COR-L47 (cell line): Measurements from ENCODE around the gene EHD4.

ENCODE experiments used
- DNase-seq: peaks from one replicate; lab custom pipeline; 2025; lab: John Stamatoyannopoulos, UW

The EHD4 gene

GRCh38 chr15:41919201-41919820 lies 53.0 kb downstream of the EHD4 start:
- DNase-seq = no peak

GRCh38 chr15:41918506-41919126 lies 53.7 kb downstream of the EHD4 start:
- DNase-seq = no peak

GRCh38 chr15:41917767-41918430 lies 54.5 kb downstream of the EHD4 start:
- DNase-seq = no peak

GRCh38 chr15:41915255-41915994 lies 56.9 kb downstream of the EHD4 start:
- DNase-seq = no peak

GRCh38 chr15:41914411-41914810 lies 57.9 kb downstream of the EHD4 start:
- no peak for DNase-seq

GRCh38 chr15:41913256-41913655 lies 59.1 kb downstream of the EHD4 start:
- DNase-seq = no peak

GRCh38 chr15:41911691-41912345 lies 60.5 kb downstream of the EHD4 start:
- no peak for DNase-seq

- no peak for DNase-seq
Measured at GRCh38 chr15:41908736-41909461, 63.5 kb downstream of the EHD4 start.

GRCh38 chr15:41907141-41907540 lies 65.2 kb downstream of the EHD4 start:
- no peak for DNase-seq

- no peak for DNase-seq
Measured at GRCh38 chr15:41906608-41907007, 65.7 kb downstream of the EHD4 start.

- no peak for DNase-seq
Measured at GRCh38 chr15:41905036-41905793, 67.1 kb downstream of the EHD4 start.

GRCh38 chr15:41904541-41905005 lies 67.8 kb downstream of the EHD4 start:
- peak; percentile 52 for DNase-seq

- no peak for DNase-seq
Measured at GRCh38 chr15:41903782-41904181, 68.6 kb downstream of the EHD4 start.

GRCh38 chr15:41901431-41901830 lies 70.9 kb downstream of the EHD4 start:
- no peak for DNase-seq

- DNase-seq = no peak
Measured at GRCh38 chr15:41900526-41901380, 71.6 kb downstream of the EHD4 start.

GRCh38 chr15:41899854-41900442 lies 72.4 kb downstream of the EHD4 start:
- no peak for DNase-seq

- DNase-seq = no peak
Measured at GRCh38 chr15:41897363-41897799, 75.0 kb downstream of the EHD4 start.

GRCh38 chr15:41896566-41896965 lies 75.8 kb downstream of the EHD4 start:
- DNase-seq = no peak

- no peak for DNase-seq
Measured at GRCh38 chr15:41895957-41896356, 76.4 kb downstream of the EHD4 start.
